Measurements from ENCODE around the gene ACTL10.

ACTL10 gene

GRCh38 chr20:33669873-33670640, 3.3 kb downstream of the ACTL10 start:
- DNase-seq (ENCODE audit: low read depth): no peak
- no peak for TF ChIP-seq CTCF (IDR thresholded peaks at IDR 0.05; ENCODE audit: insufficient read depth, low read depth, low read length, missing control alignments)
- H3K4me3 ChIP-seq (ENCODE audit: low read length): no peak overlapping the region

GRCh38 chr20:33670715-33671499, 4.2 kb downstream of the ACTL10 start:
- DNase-seq (ENCODE audit: low read depth): no peak
- no peak overlapping the region for H3K4me3 ChIP-seq (ENCODE audit: low read length)
- TF ChIP-seq CTCF (IDR thresholded peaks at IDR 0.05; ENCODE audit: insufficient read depth, low read depth, low read length, missing control alignments): no peak

- no peak overlapping the region for H3K4me3 ChIP-seq (ENCODE audit: low read length)
- no peak for DNase-seq (ENCODE audit: low read depth)
- TF ChIP-seq CTCF (IDR thresholded peaks at IDR 0.05; ENCODE audit: insufficient read depth, low read depth, low read length, missing control alignments): no peak
Observed at GRCh38 chr20:33671573-33672288, 5.0 kb downstream of the ACTL10 start.

- DNase-seq (ENCODE audit: low read depth): no peak
- TF ChIP-seq CTCF (IDR thresholded peaks at IDR 0.05; ENCODE audit: insufficient read depth, low read depth, low read length, missing control alignments): no peak
- H3K4me3 ChIP-seq (ENCODE audit: low read length): no peak overlapping the region
Observed at GRCh38 chr20:33672426-33673113, 5.8 kb downstream of the ACTL10 start.

GRCh38 chr20:33673114-33673409, 6.3 kb downstream of the ACTL10 start:
- no peak for DNase-seq (ENCODE audit: low read depth)
- no peak for TF ChIP-seq CTCF (IDR thresholded peaks at IDR 0.05; ENCODE audit: insufficient read depth, low read depth, low read length, missing control alignments)
- peak overlapping the region; percentile 61 for H3K4me3 ChIP-seq (ENCODE audit: low read length)

- no peak for TF ChIP-seq CTCF (IDR thresholded peaks at IDR 0.05; ENCODE audit: insufficient read depth, low read depth, low read length, missing control alignments)
- peak overlapping the region; percentile 61 for H3K4me3 ChIP-seq (ENCODE audit: low read length)
- no peak for DNase-seq (ENCODE audit: low read depth)
Observed at GRCh38 chr20:33673410-33674293, 6.9 kb downstream of the ACTL10 start.

All from epithelial cell of esophagus (primary cell).